Measurements from ENCODE around the gene SYCP3.

The SYCP3 gene

GRCh38 chr12:101680647-101681046 is 58.6 kb downstream of the SYCP3 start:
- Histone ChIP-seq H3K4me1 (ENCODE audit: control insufficient read depth, insufficient read depth, low read length, unreplicated experiment) (no peaks in the 10 kb centered on the region), H3K27me3 (ENCODE audit: insufficient read depth, low read length) (peaks cover 46% of the 10 kb centered on the region), H2AFZ (ENCODE audit: low read length, unreplicated experiment) (no peak overlapping the region), H3K36me3 (ENCODE audit: insufficient read depth, low read length) (no peaks in the 10 kb centered on the region), H3K27ac (ENCODE audit: low read depth, low read length) (no peak overlapping the region), H3K4me3 (ENCODE audit: low read depth, low read length) (no peak overlapping the region), H3K79me2 (ENCODE audit: control insufficient read depth, insufficient read depth, low read length, unreplicated experiment) (no peaks in the 10 kb centered on the region)

GRCh38 chr12:101680240-101680639 is 59.0 kb downstream of the SYCP3 start:
- Histone ChIP-seq H3K4me1 (ENCODE audit: control insufficient read depth, insufficient read depth, low read length, unreplicated experiment) (no peaks in the 10 kb centered on the region), H3K27ac (ENCODE audit: low read depth, low read length) (no peak overlapping the region), H3K27me3 (ENCODE audit: insufficient read depth, low read length) (peaks cover 45% of the 10 kb centered on the region), H3K36me3 (ENCODE audit: insufficient read depth, low read length) (no peaks in the 10 kb centered on the region), H3K79me2 (ENCODE audit: control insufficient read depth, insufficient read depth, low read length, unreplicated experiment) (no peaks in the 10 kb centered on the region), H3K4me3 (ENCODE audit: low read depth, low read length) (no peak overlapping the region), H2AFZ (ENCODE audit: low read length, unreplicated experiment) (no peak overlapping the region)
